Suprapubic skin (tissue), 3 donors: ENCODE results near the gene TIMM44.

Experiments used
- CTCF ChIP-seq, 2 donors: fragments of 200-600 bp in 1 of 2; fragments of 450-650 bp in 1 of 2; sonication (generic) in 1 of 2; IDR thresholded peaks; one replicate each; pipeline ENCODE4 v1.5.1; 2016 to 2019; ENCODE audit warnings: antibody characterized with exemption in 2 of 2, mild to moderate bottlenecking in 1 of 2, moderate library complexity in 1 of 2
- EP300 ChIP-seq: sonication (generic); formaldehyde crosslinking; IDR thresholded peaks from one replicate; pipeline ENCODE4 v1.6.1; 2017; ENCODE audit warnings: antibody characterized with exemption

GRCh38 chr19:7959211-7959610, 15.7 kb upstream of the TIMM44 start:
- TF ChIP-seq EP300 (no peak), CTCF (IDR thresholded peaks at IDR 0.05) (no peak)
